HUES6 (cell line): ENCODE results near the gene SLC23A2.
"Not testable (repeated sequence)": the region's sequence is repeated elsewhere in the genome, so short reads cannot be mapped to it uniquely, and the experiment has no call there.

Source experiments
- H3K27ac ChIP-seq: 2 replicates; pipeline ENCODE4 v1.7.0; 2013; ENCODE audit warnings: low read depth, mild to moderate bottlenecking, low read length, inconsistent platforms
- H3K27me3 ChIP-seq: 2 replicates; pipeline ENCODE4 v1.6.1; 2013; ENCODE audit warnings: low read length; ENCODE audit not compliant: control insufficient read depth, insufficient read depth
- H3K36me3 ChIP-seq: 2 replicates; pipeline ENCODE4 v1.6.1; 2013; ENCODE audit warnings: low read length; ENCODE audit not compliant: control insufficient read depth, insufficient read depth
- H3K4me1 ChIP-seq: 2 replicates; pipeline ENCODE4 v1.6.1; 2013; ENCODE audit warnings: low read length; ENCODE audit not compliant: control insufficient read depth, insufficient read depth
- H3K4me3 ChIP-seq: 2 replicates; pipeline ENCODE4 v1.5.1; 2013; ENCODE audit warnings: low read depth, low read length
- H3K9ac ChIP-seq: one replicate; pipeline ENCODE4 v1.6.1; 2013; ENCODE audit warnings: mild to moderate bottlenecking, low read length
- H3K9me3 ChIP-seq: 2 replicates; pipeline ENCODE4 v1.6.1; 2013; ENCODE audit warnings: low read depth, low read length; ENCODE audit not compliant: control insufficient read depth, insufficient read depth

The SLC23A2 gene

GRCh38 chr20:4855555-4855954, 145.8 kb downstream of the SLC23A2 start:
- Histone ChIP-seq H3K9me3 (no peaks in the 10 kb centered on the region), H3K4me1 (no peaks in the 10 kb centered on the region), H3K9ac (no peak overlapping the region), H3K27me3 (no peaks in the 10 kb centered on the region), H3K36me3 (peaks cover 25% of the 10 kb centered on the region), H3K27ac (no peak overlapping the region), H3K4me3 (no peak overlapping the region)

- peaks cover 21% of the 10 kb centered on the region for H3K36me3 ChIP-seq
- H3K9ac ChIP-seq: no peak overlapping the region
- H3K9me3 ChIP-seq: no peaks in the 10 kb centered on the region
- H3K4me3 ChIP-seq: no peak overlapping the region
- no peaks in the 10 kb centered on the region for H3K4me1 ChIP-seq
- no peak overlapping the region for H3K27ac ChIP-seq
- no peaks in the 10 kb centered on the region for H3K27me3 ChIP-seq
Measured at GRCh38 chr20:4855097-4855496, 146.2 kb downstream of the SLC23A2 start.

GRCh38 chr20:4854561-4854901, 146.8 kb downstream of the SLC23A2 start:
- Histone ChIP-seq H3K36me3 (peaks cover 21% of the 10 kb centered on the region), H3K9ac (no peak overlapping the region), H3K27me3 (no peaks in the 10 kb centered on the region), H3K4me1 (no peaks in the 10 kb centered on the region), H3K4me3 (no peak overlapping the region), H3K27ac (no peak overlapping the region), H3K9me3 (no peaks in the 10 kb centered on the region)

GRCh38 chr20:4853757-4854560, 147.4 kb downstream of the SLC23A2 start:
- Histone ChIP-seq H3K9me3 (no peaks in the 10 kb centered on the region), H3K27ac (no peak overlapping the region), H3K27me3 (no peaks in the 10 kb centered on the region), H3K36me3 (peaks cover 18% of the 10 kb centered on the region), H3K4me1 (no peaks in the 10 kb centered on the region), H3K4me3 (no peak overlapping the region), H3K9ac (no peak overlapping the region)

- Histone ChIP-seq H3K27ac (no peak overlapping the region), H3K4me3 (no peak overlapping the region), H3K36me3 (peaks cover 10% of the 10 kb centered on the region), H3K4me1 (no peaks in the 10 kb centered on the region), H3K27me3 (no peaks in the 10 kb centered on the region), H3K9me3 (no peaks in the 10 kb centered on the region), H3K9ac (no peak overlapping the region)
Measured at GRCh38 chr20:4853004-4853403, 148.3 kb downstream of the SLC23A2 start.

GRCh38 chr20:4850960-4851359, 150.3 kb downstream of the SLC23A2 start:
- H3K4me1 ChIP-seq: no peaks in the 10 kb centered on the region
- H3K4me3 ChIP-seq: no peak overlapping the region
- H3K36me3 ChIP-seq: peaks cover 5% of the 10 kb centered on the region; the same call in 1 of the 2 replicates
- H3K9me3 ChIP-seq: no peaks in the 10 kb centered on the region
- H3K9ac ChIP-seq: no peak overlapping the region
- no peak overlapping the region for H3K27ac ChIP-seq
- H3K27me3 ChIP-seq: no peaks in the 10 kb centered on the region

GRCh38 chr20:4848829-4849228, 152.5 kb downstream of the SLC23A2 start:
- H3K9ac ChIP-seq, H3K4me1 ChIP-seq, H3K27ac ChIP-seq, H3K27me3 ChIP-seq, H3K4me3 ChIP-seq, H3K36me3 ChIP-seq, H3K9me3 ChIP-seq: not testable (repeated sequence)

- Histone ChIP-seq H3K36me3 (no peaks in the 10 kb centered on the region), H3K9me3 (no peaks in the 10 kb centered on the region), H3K27ac (no peak overlapping the region), H3K4me1 (no peaks in the 10 kb centered on the region), H3K9ac (no peak overlapping the region), H3K4me3 (no peak overlapping the region), H3K27me3 (no peaks in the 10 kb centered on the region)
Measured at GRCh38 chr20:4848041-4848440, 153.3 kb downstream of the SLC23A2 start.

GRCh38 chr20:4846821-4847220, 154.5 kb downstream of the SLC23A2 start:
- Histone ChIP-seq H3K27me3 (no peaks in the 10 kb centered on the region), H3K36me3 (no peaks in the 10 kb centered on the region), H3K9ac (no peak overlapping the region), H3K4me1 (no peaks in the 10 kb centered on the region), H3K27ac (no peak overlapping the region), H3K4me3 (no peak overlapping the region), H3K9me3 (no peaks in the 10 kb centered on the region)

GRCh38 chr20:4844751-4845465, 156.4 kb downstream of the SLC23A2 start:
- H3K36me3 ChIP-seq: no peaks in the 10 kb centered on the region
- no peaks in the 10 kb centered on the region for H3K27me3 ChIP-seq
- H3K27ac ChIP-seq: no peak overlapping the region
- no peak overlapping the region for H3K4me3 ChIP-seq
- peaks cover 2% of the 10 kb centered on the region; the same call in 1 of the 2 replicates for H3K9me3 ChIP-seq
- no peak overlapping the region for H3K9ac ChIP-seq
- no peaks in the 10 kb centered on the region for H3K4me1 ChIP-seq

GRCh38 chr20:4844325-4844724, 157.0 kb downstream of the SLC23A2 start:
- no peaks in the 10 kb centered on the region for H3K27me3 ChIP-seq
- no peak overlapping the region for H3K9ac ChIP-seq
- H3K27ac ChIP-seq: no peak overlapping the region
- H3K36me3 ChIP-seq: no peaks in the 10 kb centered on the region
- H3K4me3 ChIP-seq: no peak overlapping the region
- no peaks in the 10 kb centered on the region for H3K4me1 ChIP-seq
- H3K9me3 ChIP-seq: peaks cover 2% of the 10 kb centered on the region; the same call in 1 of the 2 replicates
